GM21423 (cell line): ENCODE results near the gene C12orf54.
A peak's percentile ranks its signal among the peaks of the same experiment; 100 is the strongest.
"Not testable (repeated sequence)": the region's sequence is repeated elsewhere in the genome, so short reads cannot be mapped to it uniquely, and the experiment has no call there.

Experiments used
- ATAC-seq: cut with Tn5 transposase; IDR thresholded peaks from one replicate; pipeline ENCODE4 v1.9.1; 2021; ENCODE audit warnings: mild to moderate bottlenecking, moderate library complexity; ENCODE audit not compliant: unreplicated experiment

C12orf54 gene

GRCh38 chr12:48506836-48507235 lies 24.5 kb downstream of the C12orf54 start:
- not testable (repeated sequence) for ATAC-seq

- ATAC-seq, result no peak
These were observed 26.7 kb downstream of the C12orf54 start for GRCh38 chr12:48508987-48509386.

- no peak for ATAC-seq
These were observed 27.8 kb downstream of the C12orf54 start for GRCh38 chr12:48510111-48510510.

DNA sequence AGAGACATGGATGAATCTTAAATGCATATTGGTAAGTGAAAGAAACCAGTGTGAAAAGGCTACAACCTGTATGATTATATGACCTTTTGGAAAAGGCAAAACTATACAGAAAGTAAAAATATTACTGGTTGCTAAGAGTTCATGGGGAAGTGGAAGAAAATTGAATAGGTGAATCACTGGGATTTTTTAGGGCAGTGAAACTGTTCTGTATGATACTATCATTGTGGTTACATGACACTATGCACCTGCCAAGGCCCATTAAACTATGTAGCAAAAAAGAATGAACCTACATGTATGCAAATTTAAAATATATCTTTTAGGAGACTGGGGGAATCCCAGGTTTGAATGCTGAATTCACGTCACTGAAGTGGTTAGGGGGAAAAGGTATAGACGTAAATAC lies 30.6 kb downstream of the C12orf54 start:
- peak; percentile 76 for ATAC-seq

- ATAC-seq, result no peak
These were observed 32.4 kb downstream of the C12orf54 start for GRCh38 chr12:48514728-48515127.

DNA sequence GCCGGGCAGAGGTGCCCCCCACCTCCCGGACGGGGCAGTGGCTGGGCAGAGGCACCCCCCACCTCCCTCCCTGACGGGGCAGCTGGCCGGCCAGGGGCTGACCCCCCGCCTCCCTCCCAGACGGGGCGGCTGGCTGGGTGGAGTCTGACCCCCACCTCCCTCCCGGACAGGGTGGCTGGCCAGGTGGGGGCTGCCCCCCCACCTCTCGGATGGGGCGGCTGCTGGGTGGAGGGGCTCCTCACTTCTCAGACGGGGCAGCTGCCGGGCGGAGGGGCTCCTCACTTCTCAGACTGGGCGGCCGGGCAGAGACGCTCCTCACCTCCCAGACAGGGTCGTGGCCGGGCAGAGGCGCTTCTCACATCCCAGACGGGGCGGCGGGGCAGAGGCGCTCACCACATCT lies 38.1 kb downstream of the C12orf54 start:
- ATAC-seq, result not testable (repeated sequence)

GRCh38 chr12:48525332-48525731 lies 43.0 kb downstream of the C12orf54 start, which contains the start of gene OR8S1:
OR8S1 (plus strand) TSS chr12:48525632; CDS start chr12:48525632, 0 bp downstream.
- ATAC-seq, result no peak

- ATAC-seq, result no peak
These were observed 45.8 kb downstream of the C12orf54 start for GRCh38 chr12:48527891-48528670.

GRCh38 chr12:48532601-48533000 lies 50.3 kb downstream of the C12orf54 start:
- no peak for ATAC-seq

DNA sequence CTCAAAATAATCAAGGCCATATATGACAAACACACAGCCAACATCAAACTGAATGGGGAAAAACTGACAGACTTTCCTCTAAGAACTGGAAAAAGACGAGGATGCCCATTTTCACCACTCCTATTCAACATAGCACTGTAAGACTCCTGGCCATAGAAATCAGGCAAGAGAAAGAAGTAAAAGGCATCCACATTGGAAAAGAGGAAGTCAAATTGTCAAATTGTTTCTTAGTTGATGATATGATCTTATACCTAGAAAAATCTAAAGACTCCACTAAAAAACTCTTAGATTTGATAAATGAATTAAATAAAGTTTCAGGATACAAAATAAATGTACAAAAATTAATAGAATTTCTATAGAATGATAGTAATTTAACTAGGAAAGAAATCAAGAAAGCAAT lies 54.3 kb downstream of the C12orf54 start:
- no peak for ATAC-seq

- ATAC-seq, result no peak
These were observed 60.1 kb downstream of the C12orf54 start for GRCh38 chr12:48542300-48542928.

GRCh38 chr12:48545833-48546469 lies 63.7 kb downstream of the C12orf54 start:
- ATAC-seq, result no peak
